Activated naive CD4-positive, alpha-beta T cell treated with anti-CD3 and anti-CD28 coated beads, Interleukin-2, amount 50 U/mL, for 24 hours (primary cell): ENCODE measurements around the gene TOM1L2.
A peak's percentile ranks its signal among the peaks of the same experiment; 100 is the strongest.

Experiments
- H3K27ac Mint-ChIP-seq: one replicate; pipeline ENCODE4 v1.8.0; 2021; ENCODE audit warnings: mild to moderate bottlenecking, mixed read lengths
- H3K27me3 Mint-ChIP-seq: one replicate; pipeline ENCODE4 v1.8.0; 2021; ENCODE audit warnings: mixed read lengths
- H3K36me3 Mint-ChIP-seq: one replicate; pipeline ENCODE4 v1.8.0; 2021; ENCODE audit warnings: mixed read lengths
- H3K4me1 Mint-ChIP-seq: one replicate; pipeline ENCODE4 v1.8.0; 2021; ENCODE audit warnings: mixed read lengths
- H3K4me3 Mint-ChIP-seq: one replicate; pipeline ENCODE4 v1.8.0; 2021; ENCODE audit warnings: mild to moderate bottlenecking, mixed read lengths
- H3K9me3 Mint-ChIP-seq: one replicate; pipeline ENCODE4 v1.8.0; 2021; ENCODE audit warnings: mixed read lengths

The TOM1L2 gene

GRCh38 chr17:17877529-17878358, 94.5 kb downstream of the TOM1L2 start:
- Mint-ChIP-seq H3K4me1 (no peaks in the 10 kb centered on the region), H3K36me3 (peaks cover 2% of the 10 kb centered on the region), H3K9me3 (no peaks in the 10 kb centered on the region), H3K27me3 (no peaks in the 10 kb centered on the region), H3K27ac (no peak overlapping the region), H3K4me3 (no peak overlapping the region)

- H3K27me3 Mint-ChIP-seq, result no peaks in the 10 kb centered on the region
- no peaks in the 10 kb centered on the region for H3K4me1 Mint-ChIP-seq
- H3K4me3 Mint-ChIP-seq, result no peak overlapping the region
- H3K9me3 Mint-ChIP-seq, result no peaks in the 10 kb centered on the region
- H3K36me3 Mint-ChIP-seq, result peaks cover 2% of the 10 kb centered on the region
- no peak overlapping the region for H3K27ac Mint-ChIP-seq
Measured at GRCh38 chr17:17876959-17877528, 95.2 kb downstream of the TOM1L2 start.

- no peak overlapping the region for H3K27ac Mint-ChIP-seq
- H3K27me3 Mint-ChIP-seq, result no peaks in the 10 kb centered on the region
- no peaks in the 10 kb centered on the region for H3K4me1 Mint-ChIP-seq
- H3K36me3 Mint-ChIP-seq, result no peaks in the 10 kb centered on the region
- no peak overlapping the region for H3K4me3 Mint-ChIP-seq
- no peaks in the 10 kb centered on the region for H3K9me3 Mint-ChIP-seq
Measured at GRCh38 chr17:17874478-17874877, 97.7 kb downstream of the TOM1L2 start.

- Mint-ChIP-seq H3K27me3 (no peaks in the 10 kb centered on the region), H3K4me3 (no peak overlapping the region), H3K36me3 (no peaks in the 10 kb centered on the region), H3K27ac (no peak overlapping the region), H3K9me3 (no peaks in the 10 kb centered on the region), H3K4me1 (no peaks in the 10 kb centered on the region)
Measured at GRCh38 chr17:17873450-17873991, 98.7 kb downstream of the TOM1L2 start.

- Mint-ChIP-seq H3K36me3 (no peaks in the 10 kb centered on the region), H3K27ac (peak overlapping the region; percentile 63), H3K4me1 (no peaks in the 10 kb centered on the region), H3K27me3 (no peaks in the 10 kb centered on the region), H3K4me3 (no peak overlapping the region), H3K9me3 (no peaks in the 10 kb centered on the region)
Measured at GRCh38 chr17:17872547-17873345, 99.5 kb downstream of the TOM1L2 start.

GRCh38 chr17:17871913-17872312, 100.3 kb downstream of the TOM1L2 start:
- H3K27ac Mint-ChIP-seq, result no peak overlapping the region
- no peak overlapping the region for H3K4me3 Mint-ChIP-seq
- H3K27me3 Mint-ChIP-seq, result no peaks in the 10 kb centered on the region
- H3K36me3 Mint-ChIP-seq, result no peaks in the 10 kb centered on the region
- H3K4me1 Mint-ChIP-seq, result no peaks in the 10 kb centered on the region
- no peaks in the 10 kb centered on the region for H3K9me3 Mint-ChIP-seq

- Mint-ChIP-seq H3K9me3 (no peaks in the 10 kb centered on the region), H3K4me3 (no peak overlapping the region), H3K27me3 (no peaks in the 10 kb centered on the region), H3K4me1 (no peaks in the 10 kb centered on the region), H3K27ac (no peak overlapping the region), H3K36me3 (no peaks in the 10 kb centered on the region)
Measured at GRCh38 chr17:17870247-17870646, 102.0 kb downstream of the TOM1L2 start.

- Mint-ChIP-seq H3K27ac (no peak overlapping the region), H3K4me3 (no peak overlapping the region), H3K27me3 (no peaks in the 10 kb centered on the region), H3K4me1 (peaks cover 6% of the 10 kb centered on the region), H3K9me3 (no peaks in the 10 kb centered on the region), H3K36me3 (no peaks in the 10 kb centered on the region)
Measured at GRCh38 chr17:17868641-17869522, 103.3 kb downstream of the TOM1L2 start.

- peaks cover 26% of the 10 kb centered on the region for H3K4me1 Mint-ChIP-seq
- no peak overlapping the region for H3K27ac Mint-ChIP-seq
- H3K4me3 Mint-ChIP-seq, result no peak overlapping the region
- no peaks in the 10 kb centered on the region for H3K9me3 Mint-ChIP-seq
- H3K36me3 Mint-ChIP-seq, result no peaks in the 10 kb centered on the region
- no peaks in the 10 kb centered on the region for H3K27me3 Mint-ChIP-seq
Measured at GRCh38 chr17:17866897-17867296, 105.3 kb downstream of the TOM1L2 start.

- Mint-ChIP-seq H3K4me1 (peaks cover 27% of the 10 kb centered on the region), H3K9me3 (no peaks in the 10 kb centered on the region), H3K36me3 (no peaks in the 10 kb centered on the region), H3K27me3 (no peaks in the 10 kb centered on the region), H3K4me3 (no peak overlapping the region), H3K27ac (no peak overlapping the region)
Measured at GRCh38 chr17:17866425-17866824, 105.8 kb downstream of the TOM1L2 start.

- Mint-ChIP-seq H3K4me1 (peaks cover 27% of the 10 kb centered on the region), H3K9me3 (no peaks in the 10 kb centered on the region), H3K4me3 (no peak overlapping the region), H3K27me3 (no peaks in the 10 kb centered on the region), H3K27ac (no peak overlapping the region), H3K36me3 (no peaks in the 10 kb centered on the region)
Measured at GRCh38 chr17:17865035-17865434, 107.2 kb downstream of the TOM1L2 start.

GRCh38 chr17:17860766-17861107, 111.5 kb downstream of the TOM1L2 start:
- no peak overlapping the region for H3K27ac Mint-ChIP-seq
- H3K4me3 Mint-ChIP-seq, result no peak overlapping the region
- H3K27me3 Mint-ChIP-seq, result no peaks in the 10 kb centered on the region
- peaks cover 37% of the 10 kb centered on the region for H3K4me1 Mint-ChIP-seq
- H3K9me3 Mint-ChIP-seq, result no peaks in the 10 kb centered on the region
- H3K36me3 Mint-ChIP-seq, result no peaks in the 10 kb centered on the region

- Mint-ChIP-seq H3K27ac (no peak overlapping the region), H3K4me3 (no peak overlapping the region), H3K9me3 (no peaks in the 10 kb centered on the region), H3K27me3 (no peaks in the 10 kb centered on the region), H3K4me1 (peaks cover 43% of the 10 kb centered on the region), H3K36me3 (no peaks in the 10 kb centered on the region)
Measured at GRCh38 chr17:17859909-17860765, 112.1 kb downstream of the TOM1L2 start.

- peaks cover 43% of the 10 kb centered on the region for H3K4me1 Mint-ChIP-seq
- no peaks in the 10 kb centered on the region for H3K9me3 Mint-ChIP-seq
- H3K27me3 Mint-ChIP-seq, result no peaks in the 10 kb centered on the region
- H3K27ac Mint-ChIP-seq, result no peak overlapping the region
- H3K36me3 Mint-ChIP-seq, result no peaks in the 10 kb centered on the region
- H3K4me3 Mint-ChIP-seq, result no peak overlapping the region
Measured at GRCh38 chr17:17857496-17857895, 114.7 kb downstream of the TOM1L2 start.
